ENCODE data around the gene MTF2.
"Not testable (repeated sequence)": the region's sequence is repeated elsewhere in the genome, so short reads cannot be mapped to it uniquely, and the experiment has no call there.

The MTF2 gene

DNA sequence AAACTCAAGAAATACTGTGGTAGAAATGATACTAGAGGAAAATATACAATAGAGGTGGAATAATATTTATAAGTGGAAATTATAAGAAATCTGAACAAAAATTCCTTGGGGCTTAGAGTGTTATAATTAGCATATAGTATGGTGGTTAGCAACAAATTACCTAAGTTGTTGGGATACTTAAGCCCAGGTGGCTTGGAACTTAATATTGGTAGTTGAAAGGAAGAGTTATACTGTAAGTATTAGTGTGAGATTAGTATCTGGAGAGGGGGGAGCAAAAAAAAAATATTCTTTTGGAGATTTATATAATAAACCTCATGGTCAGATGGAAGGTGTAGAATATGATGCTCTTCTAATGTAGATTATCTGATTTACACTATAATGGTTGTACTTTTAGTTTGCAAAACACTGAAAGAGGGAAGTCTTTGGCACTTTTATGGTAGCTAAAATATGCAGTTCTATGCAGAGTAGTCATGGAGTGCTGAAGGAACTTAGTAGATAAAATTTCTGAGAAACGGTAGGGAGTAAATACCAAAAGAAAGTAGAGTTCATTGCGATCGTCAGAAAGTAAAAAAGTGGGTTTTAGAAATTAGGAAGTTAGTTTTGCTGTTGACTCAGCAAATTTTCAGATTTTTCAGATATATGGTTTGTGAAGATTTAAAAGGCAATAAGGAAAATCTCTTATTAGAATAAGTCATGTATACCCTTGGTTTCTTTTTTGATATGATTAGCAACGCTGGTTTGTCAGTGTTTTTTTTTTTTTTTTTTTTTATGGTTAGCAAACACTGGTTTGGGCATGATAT lies 45.7 kb downstream of the MTF2 start:
- no peak for DNase-seq
- intact Hi-C loops (cut with DNase I) = no loop called here

DNA sequence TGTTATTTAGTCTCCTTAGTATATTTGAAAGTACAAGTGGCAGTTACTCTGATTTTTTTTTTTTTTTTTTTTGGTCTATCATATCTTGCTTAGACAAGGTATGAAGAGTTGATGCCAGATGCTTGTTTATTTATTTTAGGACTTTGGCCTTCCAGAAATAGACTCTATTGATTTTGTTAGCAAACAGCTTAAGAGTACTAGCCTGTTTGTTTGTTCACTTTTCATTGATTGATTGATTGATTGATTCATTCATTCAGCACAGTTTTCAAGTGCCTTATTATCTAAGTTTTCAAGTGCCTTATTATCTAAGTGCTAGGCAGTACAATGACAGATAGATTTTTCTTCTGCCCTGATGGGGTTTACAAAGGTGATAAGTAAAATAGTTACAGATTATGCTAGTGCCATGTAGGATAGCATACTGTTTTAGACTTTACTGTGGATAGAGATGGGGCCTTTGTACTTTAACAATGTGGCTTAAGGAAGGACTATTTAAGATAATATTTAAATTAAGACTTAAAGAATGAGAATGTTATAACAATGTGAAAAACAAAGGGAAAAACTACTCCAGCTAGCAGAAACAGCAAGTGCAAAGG lies 50.5 kb downstream of the MTF2 start:
- DNase-seq = no peak
- intact Hi-C loops (cut with DNase I) = no loop called here

DNA sequence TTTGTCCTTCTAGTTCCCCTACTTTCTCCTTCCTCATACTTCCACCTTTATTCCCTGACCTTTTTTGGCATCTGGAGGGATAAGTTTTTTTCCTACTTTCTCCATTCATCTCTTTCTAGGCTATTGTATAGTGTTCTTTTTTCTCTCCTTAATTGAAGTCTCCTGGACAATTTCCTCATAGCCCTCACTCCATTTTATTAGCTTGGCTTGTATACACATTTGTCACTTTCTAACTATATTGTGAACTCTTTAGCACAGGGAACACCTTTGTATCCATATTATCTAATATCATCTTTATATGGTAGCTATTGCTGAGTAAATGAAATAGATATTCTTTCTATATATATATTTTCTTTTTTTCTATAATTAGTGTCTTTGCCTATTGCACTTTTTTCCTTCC lies 53.6 kb downstream of the MTF2 start:
- DNase-seq = no peak
- intact Hi-C loops (cut with DNase I) = no loop called here

DNA sequence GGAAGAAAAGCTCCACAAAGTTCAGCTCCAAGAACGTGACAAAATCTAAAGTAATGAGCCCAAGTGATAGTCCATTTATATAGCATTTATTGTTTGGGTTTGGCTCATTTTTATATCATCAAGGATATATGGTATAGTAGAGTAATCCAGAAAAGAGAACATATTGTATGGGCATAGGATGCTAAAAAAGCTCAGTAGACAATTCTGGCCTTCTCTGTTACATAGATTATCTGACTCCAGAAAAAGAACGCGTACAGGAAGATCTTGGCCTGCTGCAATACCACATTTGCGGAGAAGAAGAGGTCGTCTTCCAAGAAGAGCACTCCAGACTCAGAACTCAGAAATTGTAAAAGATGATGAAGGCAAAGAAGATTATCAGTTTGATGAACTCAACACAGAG lies 57.4 kb downstream of the MTF2 start:
- intact Hi-C loops (cut with DNase I) = no loop called here
- no peak for DNase-seq

DNA sequence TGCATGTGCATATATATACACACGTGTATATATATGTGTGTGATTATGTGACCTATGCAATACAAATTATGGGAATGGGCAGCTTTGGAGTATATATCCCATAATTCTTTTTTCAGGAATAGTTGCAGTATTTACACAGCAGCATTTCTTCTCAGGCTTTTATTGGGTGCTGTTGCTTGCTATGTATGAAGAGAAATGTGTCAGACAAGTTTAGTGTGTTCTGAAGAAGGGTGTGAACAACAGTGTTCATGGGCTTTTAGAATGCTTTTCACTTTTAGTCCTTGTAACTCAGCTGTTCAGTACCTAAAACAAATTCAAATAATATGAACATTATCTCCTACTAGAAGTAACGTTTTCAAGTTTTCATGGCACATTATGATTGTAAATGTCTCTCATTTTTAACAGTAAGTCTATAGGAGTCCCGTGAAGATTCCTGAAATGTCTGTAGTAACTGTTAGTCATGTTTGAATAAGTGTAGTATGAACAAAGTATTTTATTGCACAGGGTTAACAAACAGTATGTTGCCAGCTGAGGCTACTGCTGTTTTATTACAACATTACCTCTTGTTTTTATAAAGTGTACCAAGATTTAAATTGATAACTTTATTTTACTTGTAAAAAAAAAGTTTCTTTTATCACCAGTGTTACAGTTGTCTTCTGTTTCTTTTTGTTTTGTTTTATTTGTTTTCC lies 58.7 kb downstream of the MTF2 start:
- no peak for DNase-seq
- intact Hi-C loops (cut with DNase I) = no loop called here

DNA sequence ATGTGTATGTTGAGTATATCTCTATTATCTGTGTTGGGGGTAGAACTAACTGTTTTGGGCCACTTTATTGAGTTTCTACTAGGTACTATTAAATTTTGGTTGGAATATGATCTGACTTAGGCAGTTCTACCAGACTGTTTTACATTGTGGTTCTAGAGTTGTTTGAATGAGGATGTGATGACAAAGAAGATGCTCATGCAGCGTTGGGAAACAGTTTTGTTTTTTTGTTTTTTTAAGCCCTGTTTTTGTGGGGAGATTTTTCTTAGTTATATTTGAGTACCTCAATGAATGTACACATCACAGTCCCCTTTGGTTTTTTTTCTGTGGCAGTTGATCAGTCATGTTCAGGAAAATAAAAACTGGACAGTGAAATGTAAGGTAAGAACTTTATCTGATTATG lies 61.0 kb downstream of the MTF2 start:
- intact Hi-C loops (cut with DNase I) = no loop called here
- DNase-seq = no peak

DNA sequence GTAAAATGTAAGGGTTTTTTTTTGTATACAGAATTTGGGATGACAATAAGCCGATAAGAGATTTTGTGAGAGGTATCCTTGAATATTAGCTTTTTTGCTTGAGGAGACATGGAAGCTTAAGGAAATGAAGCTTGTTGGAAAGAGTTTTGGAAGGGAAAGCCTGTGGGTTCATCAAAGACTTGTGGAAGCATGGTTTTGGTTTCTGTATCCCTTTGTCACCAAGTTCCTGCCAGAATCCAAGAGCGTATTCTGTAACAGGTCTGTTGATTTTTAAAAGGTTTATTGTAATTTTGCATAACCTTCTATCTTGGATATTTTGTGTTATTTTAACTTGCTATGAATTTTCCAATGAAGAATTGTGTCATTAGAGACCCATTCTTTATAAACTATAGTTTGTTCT lies 63.1 kb downstream of the MTF2 start:
- intact Hi-C loops (cut with DNase I) = no loop called here
- DNase-seq = no peak

DNA sequence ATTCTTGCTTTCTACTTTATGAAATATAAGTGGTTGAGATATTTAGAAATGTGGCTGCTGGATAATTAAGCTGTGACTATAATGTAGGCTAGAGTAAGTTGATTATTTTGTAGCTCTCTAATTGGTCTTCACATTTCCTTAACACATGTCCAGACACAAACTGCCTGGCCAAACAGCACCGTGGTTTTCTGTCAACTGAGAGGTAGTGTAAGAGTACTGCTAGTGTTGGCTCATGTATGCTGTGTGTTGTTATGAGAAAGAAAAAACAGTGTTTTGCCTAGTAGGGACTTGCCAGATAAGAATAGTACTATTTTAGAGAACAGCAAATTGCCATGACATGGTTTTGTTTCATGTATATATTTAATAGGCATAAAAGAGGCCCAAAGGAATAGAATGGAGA lies 64.1 kb downstream of the MTF2 start:
- DNase-seq = no peak
- intact Hi-C loops (cut with DNase I) = no loop called here

DNA sequence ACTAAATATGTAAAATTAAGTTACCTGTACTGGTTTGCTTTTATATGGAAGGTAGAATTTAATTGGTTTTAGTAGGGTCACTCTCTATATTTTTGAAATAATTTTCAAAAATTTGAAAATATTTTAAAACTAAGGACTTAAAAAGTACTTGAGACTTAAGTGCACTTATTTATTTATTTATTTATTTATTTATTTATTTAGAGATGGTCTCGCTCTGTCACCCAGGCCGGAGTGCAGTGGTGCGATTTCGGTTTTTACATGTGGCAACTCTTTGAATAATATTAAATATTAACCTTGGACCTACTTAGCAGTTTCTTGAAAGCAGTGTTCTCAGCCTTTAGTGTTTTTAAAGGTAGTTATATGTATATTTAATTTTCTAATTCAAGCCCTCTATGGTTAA lies 64.7 kb downstream of the MTF2 start:
- DNase-seq = no peak
- intact Hi-C loops (cut with DNase I) = no loop called here

DNA sequence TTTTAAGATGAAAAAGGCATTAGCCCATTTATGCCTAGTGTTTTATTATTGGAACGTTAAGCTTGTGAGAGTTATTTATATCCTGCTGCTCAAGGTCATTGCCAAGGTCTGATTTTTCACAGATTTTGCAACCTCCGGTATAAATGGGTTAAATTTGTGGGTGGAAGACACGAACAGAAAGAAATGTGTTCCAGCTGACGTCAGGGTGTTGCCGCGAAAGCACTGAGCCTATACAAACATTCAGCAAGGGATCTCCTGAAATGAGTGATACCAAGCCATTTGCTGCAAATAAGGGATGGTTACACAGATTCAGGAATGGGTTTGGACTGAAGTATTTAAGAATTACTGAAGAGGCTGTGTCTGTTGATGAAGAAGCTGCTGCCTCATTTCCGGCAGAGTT lies 68.9 kb downstream of the MTF2 start:
- intact Hi-C loops (cut with DNase I) = no loop called here
- no peak for DNase-seq

DNA sequence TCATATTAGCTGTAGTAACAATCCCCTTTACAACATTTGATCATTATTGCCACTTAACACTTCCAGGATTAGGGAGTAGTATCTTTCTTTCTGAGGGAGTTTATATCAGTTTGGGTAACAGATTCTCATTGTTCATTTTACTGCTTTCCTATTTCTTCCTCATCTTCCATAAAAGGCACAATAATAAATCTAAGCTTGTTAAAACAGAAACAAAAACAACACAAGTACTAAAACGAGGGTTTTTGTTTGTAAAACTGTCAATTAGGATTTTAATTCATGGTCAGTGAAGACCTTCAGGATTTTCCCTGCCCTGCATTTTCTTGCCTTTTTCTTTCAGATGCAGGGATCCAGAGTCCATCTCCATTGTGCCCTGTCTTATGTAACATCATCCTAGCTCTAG lies 71.6 kb downstream of the MTF2 start:
- intact Hi-C loops (cut with DNase I) = no loop called here
- no peak for DNase-seq

DNA sequence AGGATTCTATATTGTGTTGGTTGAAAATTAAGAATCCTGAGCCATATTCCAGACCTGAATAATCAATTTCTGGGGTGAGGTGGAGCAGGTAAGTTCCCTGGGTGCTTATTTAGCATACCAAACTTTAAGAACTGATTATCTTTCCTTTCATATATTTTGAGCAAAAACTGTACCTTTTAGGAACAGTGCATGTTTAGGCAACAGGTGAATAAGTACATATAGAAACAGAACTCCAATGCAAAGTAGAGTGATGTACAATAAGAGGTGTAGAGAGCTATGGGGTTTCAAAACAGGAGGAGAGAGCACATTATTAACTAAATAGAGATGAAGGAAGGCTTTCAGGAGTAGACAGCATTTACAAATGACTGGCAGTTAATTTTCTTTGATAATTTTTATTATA lies 72.4 kb downstream of the MTF2 start:
- intact Hi-C loops (cut with DNase I) = no loop called here
- no peak for DNase-seq

DNA sequence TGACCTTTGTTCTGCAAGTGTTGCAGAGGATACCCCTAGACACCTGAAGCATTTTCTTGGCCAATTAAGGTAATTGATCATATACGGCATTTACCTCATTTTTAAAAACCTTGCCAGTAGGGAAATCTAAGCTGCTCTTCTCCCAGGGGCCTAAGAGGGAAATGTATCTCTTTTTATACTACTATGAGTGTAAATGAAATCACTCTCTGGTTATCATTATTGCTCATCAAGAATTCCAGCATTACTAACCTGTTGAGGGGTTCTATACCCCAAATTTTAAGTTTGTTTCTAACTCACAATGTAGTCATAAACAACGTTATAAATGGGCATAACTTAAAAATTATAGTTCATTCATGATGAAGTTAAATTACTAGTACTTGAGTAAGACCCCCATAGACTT lies 73.8 kb downstream of the MTF2 start:
- no peak for DNase-seq
- intact Hi-C loops (cut with DNase I) = no loop called here

DNA sequence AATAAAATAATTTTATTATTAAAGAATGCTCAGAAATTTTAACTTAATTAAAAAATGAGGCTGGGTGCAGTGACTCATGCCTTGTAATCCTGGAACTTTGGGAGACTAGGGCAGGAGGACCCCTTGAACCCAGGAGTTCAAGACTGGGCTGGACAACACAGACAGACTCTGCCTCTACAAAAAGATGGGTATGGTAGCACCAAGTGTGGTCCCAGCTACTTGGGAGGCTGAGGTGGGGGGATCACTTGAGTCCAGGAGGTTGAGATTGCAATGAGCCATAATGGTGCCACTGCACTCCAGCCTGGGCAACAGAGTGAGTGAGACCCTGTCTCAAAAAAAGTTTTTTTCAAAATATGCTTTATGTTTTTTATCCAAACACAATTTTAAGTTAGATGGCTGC lies 75.8 kb downstream of the MTF2 start:
- intact Hi-C loops (cut with DNase I) = no loop called here
- no peak for DNase-seq

DNA sequence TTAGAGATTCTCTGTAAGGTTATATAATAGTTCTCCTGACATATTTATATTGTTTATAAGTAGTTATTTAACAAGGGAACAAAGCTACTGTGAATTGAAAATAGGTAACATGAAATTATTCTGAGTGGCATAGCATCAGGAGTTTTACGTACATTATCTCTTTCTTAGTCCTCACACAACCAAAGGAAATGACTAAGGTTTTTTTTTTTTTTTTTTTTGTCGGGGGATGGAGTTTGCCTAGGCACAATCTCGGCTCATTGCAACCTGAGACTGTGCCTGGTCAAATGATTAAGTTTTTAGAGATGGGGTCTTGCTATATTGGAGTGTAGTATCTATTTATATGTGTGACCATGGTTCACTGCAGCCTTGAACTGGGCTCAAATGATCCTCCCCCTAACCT lies 76.3 kb downstream of the MTF2 start:
- intact Hi-C loops (cut with DNase I) = no loop called here
- DNase-seq = no peak

DNA sequence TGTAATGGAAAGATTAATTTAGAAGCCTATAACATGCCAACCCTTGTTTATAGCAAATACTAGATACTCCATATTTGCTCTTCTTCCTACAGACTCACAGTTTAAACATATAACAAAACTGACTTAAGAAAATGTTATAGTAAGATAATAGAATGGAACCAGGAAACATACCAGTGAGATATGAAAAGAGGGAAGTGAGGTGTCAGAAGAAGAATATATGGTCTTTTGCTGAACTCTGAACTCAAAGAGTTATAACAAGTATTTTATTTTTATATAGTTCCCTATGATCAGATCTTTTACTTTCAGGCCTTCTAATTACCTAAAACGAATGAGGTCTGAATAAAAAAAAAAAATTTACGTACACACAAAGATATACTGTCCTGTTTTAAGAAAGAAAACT lies 80.3 kb downstream of the MTF2 start:
- intact Hi-C loops (cut with DNase I) = no loop called here
- DNase-seq = no peak

DNA sequence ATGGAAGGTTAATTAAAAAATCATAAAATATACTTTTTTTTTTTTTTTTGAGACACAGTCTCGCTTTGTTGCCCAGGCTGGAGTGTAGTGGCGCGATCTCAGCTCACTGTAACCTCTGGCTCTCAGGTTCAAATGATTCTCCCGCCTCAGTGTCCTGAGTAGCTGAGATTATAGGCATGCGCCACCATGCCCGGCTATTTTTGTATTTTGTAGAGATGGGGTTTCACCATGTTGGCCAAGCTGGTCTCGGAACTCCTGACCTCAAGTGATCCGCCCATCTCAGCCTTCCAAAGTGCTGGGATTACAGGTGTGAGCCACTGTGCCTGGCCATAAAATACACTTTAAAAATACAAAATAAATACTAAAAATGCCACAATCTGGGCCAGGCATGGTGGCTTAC lies 84.2 kb downstream of the MTF2 start:
- DNase-seq; intact Hi-C loops (cut with DNase I): not testable (repeated sequence)

DNA sequence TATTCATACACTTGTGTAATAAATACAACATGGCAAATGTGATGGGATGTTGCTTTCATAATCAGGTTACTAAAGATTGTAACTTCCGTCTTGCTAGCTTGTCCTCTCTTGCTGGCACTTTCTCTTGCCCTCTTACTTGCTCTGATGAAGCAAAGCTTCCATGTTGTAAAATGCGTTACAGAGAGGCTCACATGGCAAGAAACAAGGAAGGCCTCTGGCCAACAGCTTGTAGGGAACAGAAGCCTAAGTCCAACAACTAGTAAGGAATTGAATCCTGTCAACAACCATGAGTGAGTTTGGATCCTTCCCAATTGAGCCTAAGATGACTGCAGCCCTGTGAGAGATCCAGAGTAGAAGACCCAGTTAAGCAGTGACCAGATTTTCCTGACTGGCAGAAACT lies 85.7 kb downstream of the MTF2 start:
- DNase-seq = no peak
- intact Hi-C loops (cut with DNase I) = no loop called here

DNA sequence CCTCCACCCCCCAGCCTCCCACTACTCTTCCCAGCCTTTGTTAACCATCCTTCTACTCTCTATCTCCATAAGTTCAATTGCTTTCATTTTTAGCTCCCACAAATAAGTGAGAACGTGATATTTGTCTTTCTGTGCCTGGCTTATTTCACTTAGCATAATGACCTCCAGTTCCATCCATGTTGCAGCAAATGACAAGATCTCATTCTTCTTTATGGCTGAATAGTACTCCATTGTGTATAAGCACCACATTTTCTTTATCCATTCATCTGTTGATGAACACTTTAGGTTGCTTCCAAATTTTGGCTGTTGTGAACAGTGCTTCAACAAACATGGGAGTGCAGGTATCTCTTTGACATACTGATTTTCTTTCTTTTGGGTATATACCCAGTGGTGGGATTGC lies 86.8 kb downstream of the MTF2 start:
- DNase-seq; intact Hi-C loops (cut with DNase I): not testable (repeated sequence)

DNA sequence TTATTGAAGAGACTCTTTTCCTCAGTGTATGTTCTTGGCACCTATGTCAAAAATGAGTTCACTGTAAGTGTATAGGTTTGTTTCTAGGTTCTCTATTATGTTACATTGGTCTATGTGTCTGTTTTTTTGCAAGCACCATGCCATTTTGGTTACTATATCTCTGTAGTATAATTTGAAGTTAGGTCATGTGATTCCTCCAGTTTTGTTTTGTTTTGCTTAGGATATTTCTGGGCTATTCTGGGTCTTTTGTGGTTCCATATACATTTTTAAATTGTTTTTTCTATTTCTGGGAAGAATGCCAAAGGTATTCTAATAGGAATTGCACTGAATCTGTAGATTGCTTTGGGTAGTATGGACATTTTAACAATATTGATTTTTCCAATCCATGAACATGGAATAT lies 87.9 kb downstream of the MTF2 start:
- DNase-seq = no peak
- intact Hi-C loops (cut with DNase I) = no loop called here

Measured in head of caudate nucleus (tissue), 42 donors.